ENCODE measurements around the gene YIPF2.
"Not testable (repeated sequence)": the region's sequence is repeated elsewhere in the genome, so short reads cannot be mapped to it uniquely, and the experiment has no call there.

Gene YIPF2

DNA sequence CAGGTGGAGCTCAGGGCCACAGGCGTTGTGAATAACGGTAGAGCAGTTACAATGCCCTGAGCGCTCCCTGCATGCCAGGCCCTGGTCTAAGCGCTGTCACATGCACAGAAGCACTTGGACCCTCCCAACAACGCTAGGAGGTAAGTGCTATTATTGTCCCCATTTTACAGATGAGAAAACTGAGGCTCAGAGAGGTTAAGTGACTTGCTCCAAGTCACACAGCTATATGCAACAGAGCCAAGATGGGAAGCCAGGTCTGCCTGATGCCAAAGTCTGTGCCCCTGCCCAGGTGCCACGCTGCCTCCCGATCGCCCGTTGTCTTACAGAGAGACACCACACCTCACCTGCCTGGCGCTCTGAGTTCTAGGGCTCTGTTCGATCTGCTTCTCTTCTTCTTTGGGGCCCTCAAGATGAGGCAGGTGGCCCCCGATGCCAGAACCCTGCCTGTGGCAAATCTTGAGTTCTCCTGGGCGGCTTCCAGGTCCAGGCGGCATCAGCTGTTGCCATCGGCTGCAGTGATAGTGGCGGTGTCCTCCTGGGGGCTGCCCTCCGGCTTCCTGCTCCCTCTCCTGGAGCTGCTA is 20.0 kb downstream of the YIPF2 start:
- DNase-seq (ENCODE audit: low spot score) = no peak

DNA sequence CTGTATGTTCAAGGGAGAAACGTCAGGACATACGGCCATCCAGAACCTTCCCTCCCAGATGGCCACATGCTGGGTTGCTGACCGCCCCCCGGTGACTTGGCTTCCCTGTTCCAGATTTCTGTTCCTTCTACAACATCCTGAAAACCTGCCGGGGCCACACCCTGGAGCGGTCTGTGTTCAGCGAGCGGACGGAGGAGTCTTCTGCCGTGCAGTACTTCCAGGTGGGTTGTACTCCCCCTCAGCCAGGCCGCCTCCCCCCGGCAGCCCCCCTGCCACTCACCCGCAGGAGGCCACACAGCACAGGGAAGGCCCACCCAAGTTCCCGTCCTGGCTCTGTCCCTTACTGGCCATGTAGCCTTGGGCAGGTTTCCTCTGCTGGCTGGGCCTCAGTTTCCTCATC is 20.5 kb downstream of the YIPF2 start:
- DNase-seq (ENCODE audit: low spot score) = no peak

DNA sequence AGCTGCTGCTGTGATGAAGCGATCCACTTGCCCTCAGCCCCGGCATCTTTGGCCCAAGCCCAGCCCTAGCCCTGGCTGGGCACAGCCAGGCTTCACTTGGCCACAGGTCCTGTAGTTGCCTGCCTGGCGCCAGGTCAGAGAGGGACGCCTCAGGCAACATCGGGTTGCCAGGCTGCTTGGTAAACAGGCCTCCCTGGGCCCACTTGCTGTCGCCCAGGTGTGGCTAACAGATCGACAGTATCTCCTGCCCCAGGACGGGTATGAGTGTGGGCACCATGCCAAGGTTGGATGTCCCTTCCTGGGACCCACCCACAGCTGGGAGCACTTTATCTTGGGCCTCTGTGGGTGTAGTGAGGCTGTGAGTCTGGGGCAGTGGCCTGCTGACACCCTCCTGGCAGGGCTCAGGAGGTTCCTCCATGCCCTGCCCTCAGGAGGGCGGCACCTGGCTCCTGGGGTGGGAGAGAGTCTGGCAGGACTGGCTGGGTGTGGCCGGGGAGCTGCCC is 29.2 kb downstream of the YIPF2 start:
- DNase-seq (ENCODE audit: low spot score) = no peak

DNA sequence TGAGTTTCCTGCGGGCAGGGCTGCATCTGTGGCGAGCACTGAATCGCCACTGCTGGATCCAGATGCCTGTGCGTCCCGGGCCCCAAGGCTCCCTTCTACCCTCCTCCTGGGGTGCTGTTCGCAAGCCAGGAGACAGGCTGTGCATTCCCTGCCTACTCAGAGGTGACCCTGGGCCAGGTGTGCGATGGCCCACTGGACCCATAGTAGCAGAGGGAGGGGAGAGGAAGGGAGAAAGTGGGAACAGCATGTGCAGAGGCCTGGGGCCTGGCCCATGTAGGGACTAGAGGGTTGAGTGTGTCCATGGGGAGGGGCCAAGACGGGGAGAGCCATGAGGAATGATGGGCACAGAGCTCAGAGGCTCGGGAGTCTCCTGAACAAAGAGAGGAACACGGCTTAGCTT is 29.8 kb downstream of the YIPF2 start:
- DNase-seq (ENCODE audit: low spot score) = no peak

DNA sequence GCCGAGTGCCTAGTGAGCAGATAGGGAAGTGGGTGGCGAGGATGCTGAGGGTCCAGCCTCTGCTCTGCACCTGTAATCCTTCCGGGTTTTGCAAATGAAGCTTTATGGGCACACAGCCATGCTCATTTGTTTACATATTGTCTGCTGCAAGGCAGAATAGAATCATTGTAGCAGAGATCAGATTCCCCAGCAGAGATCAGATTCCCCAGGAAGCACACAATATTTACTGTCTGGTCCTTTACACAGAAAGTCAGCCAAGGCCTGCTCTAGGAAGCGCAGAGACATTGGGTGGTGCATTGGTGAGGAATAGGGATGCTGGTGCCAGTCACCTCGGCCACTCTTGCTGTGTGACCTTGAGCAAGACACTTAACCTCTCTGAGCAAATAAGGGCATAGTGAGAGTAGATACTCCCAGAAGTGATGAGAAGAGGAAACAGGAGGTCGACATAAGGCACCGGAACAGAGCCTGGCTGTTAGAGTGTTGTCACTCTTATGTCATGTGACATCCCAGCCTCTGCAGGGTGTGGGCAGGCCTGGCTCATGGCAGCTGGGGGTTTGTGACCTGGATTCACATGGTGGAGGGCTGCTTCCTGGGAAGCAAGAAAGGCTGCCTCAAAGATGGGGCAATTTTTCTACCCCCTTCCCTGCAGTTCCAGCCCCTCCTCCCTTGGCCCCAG is 31.4 kb downstream of the YIPF2 start:
- DNase-seq (ENCODE audit: low spot score) = no peak

GRCh38 chr19:10895920-10896319 is 32.5 kb downstream of the YIPF2 start:
- DNase-seq (ENCODE audit: low spot score) = no peak

- no peak for DNase-seq (ENCODE audit: low spot score)
Measured at GRCh38 chr19:10895363-10895762, 33.1 kb downstream of the YIPF2 start.

GRCh38 chr19:10894911-10895213 is 33.6 kb downstream of the YIPF2 start:
- no peak for DNase-seq (ENCODE audit: low spot score)

DNA sequence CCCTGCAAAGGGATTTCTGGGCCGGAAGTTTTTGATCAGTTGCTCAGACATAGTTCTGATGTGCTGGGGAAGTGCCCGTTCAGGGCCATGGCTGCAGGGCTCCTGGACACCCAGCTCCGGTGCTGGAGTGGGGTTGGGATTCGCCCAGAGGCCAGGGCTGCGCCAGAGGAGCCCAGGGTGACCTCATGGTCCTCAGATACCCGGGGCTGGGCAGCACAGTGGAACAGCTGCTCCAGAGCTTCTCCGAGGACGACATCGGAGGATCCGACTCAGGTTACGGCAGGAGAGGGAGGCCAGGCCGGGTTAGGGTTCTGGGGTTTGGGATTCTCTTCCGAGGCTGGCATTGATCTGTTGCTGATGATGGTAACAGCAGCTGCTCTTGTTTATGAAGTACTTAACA is 36.2 kb downstream of the YIPF2 start:
- no peak for DNase-seq (ENCODE audit: low spot score)

- no peak for DNase-seq (ENCODE audit: low spot score)
Measured at GRCh38 chr19:10891405-10892086, 36.9 kb downstream of the YIPF2 start.

GRCh38 chr19:10889880-10890279 is 38.6 kb downstream of the YIPF2 start:
- no peak for DNase-seq (ENCODE audit: low spot score)

DNA sequence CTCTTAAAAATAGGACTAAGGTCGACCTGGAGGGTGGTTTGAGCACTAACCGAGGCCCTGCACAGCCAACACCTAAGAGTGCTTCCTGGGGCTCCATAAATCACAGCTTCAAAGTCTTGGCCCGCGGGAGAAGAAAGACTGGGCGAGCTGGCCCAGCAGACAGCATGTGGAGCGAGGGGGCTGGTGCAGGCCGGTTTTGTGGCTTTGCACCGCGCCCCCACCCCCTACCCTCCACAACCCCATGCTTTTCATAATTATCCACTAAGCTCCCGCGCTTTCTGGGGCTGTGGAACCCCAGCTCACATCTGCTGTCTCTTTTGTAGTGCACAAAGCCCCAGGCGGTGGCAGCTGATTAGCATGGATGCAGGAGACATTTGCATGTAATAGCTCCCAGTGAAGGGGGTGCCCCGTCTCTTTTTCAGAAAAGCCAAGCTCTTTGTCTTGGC is 40.0 kb downstream of the YIPF2 start:
- DNase-seq (ENCODE audit: low spot score) = no peak

DNA sequence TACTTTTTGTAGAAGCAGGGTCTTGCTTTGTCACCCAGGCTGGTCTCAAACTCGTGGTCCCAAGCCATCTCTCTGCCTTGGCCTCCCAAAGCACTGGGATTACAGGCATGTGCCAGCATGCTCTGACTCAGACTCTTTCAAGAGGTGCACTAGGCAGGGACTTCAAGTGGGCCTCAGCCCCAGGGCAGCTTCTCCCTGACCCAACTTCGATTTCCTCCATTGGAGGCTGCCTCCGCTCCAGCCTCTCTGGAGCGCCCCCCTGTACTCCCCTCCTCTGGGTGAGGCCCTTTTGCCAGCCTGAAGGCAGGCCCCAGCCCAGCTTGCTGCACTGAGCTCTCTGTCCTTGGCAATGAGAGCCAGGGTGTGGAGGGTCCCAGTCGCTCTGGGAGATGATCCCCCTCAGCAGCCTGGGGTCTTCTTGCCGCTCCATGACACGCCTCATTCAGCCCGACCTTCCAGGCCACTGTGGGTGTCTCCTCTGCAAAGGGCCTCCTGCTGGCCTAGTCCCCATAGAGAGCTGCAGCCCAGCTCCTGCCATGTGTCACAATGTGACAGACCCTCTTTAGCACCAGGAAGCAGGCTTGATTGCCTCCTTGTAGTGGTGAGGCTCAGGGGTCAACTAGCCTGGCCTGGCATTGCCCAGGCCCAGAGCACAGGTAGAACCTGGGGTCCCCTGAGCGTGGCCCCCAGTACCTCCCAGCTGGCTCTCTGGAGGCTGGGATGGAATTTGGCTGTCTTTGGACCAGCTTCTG is 40.6 kb downstream of the YIPF2 start:
- DNase-seq (ENCODE audit: low spot score) = no peak

DNA sequence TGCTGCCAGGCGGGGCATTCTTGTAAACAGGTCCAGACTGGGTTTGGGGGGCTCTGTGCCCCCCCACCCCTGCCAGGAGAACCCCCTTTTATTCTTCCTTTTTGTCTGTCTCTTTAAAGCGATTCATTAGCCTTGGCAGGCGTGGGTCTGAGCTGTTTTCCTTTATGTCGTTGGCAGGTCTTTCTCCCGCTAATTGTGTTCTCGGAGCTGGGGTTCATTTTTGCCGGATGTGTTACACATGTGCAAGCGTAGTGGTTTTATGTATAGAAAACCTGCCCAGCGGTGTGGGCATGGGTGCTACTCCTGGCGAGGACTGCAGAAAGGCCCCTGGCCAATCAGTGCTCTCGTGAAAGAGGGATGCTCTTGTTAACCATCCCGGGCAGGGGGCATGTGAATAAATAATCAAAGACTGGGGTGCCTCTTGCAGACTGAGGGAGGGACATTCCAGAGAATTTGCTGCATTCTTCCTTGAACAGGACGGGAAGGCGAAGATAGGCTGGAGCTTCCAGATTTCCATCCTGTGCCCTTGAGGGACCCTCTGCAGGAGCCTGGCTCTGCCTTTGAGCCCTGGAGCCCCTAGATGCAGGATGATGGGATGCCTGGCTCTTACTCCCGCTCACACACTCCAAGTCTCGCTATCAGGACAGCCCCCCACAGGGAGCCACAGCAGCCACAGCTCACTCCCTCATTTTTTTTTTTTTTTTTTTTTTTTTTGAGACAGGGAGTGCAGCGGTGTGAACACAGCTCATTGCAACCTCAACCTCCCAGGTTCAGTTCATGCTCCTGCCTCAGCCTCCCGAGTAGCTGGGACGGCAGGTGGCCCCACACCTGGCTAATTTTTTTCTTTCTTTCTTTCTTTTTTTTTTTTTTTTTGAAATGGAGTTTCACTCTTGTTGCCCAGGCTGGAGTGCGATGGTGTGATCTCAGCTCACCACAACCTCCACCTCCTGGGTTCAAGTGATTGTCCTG is 43.0 kb downstream of the YIPF2 start:
- no peak for DNase-seq (ENCODE audit: low spot score)

GRCh38 chr19:10884274-10884673 is 44.2 kb downstream of the YIPF2 start:
- no peak for DNase-seq (ENCODE audit: low spot score)

GRCh38 chr19:10882108-10882457 is 46.4 kb downstream of the YIPF2 start:
- DNase-seq (ENCODE audit: low spot score) = no peak

DNA sequence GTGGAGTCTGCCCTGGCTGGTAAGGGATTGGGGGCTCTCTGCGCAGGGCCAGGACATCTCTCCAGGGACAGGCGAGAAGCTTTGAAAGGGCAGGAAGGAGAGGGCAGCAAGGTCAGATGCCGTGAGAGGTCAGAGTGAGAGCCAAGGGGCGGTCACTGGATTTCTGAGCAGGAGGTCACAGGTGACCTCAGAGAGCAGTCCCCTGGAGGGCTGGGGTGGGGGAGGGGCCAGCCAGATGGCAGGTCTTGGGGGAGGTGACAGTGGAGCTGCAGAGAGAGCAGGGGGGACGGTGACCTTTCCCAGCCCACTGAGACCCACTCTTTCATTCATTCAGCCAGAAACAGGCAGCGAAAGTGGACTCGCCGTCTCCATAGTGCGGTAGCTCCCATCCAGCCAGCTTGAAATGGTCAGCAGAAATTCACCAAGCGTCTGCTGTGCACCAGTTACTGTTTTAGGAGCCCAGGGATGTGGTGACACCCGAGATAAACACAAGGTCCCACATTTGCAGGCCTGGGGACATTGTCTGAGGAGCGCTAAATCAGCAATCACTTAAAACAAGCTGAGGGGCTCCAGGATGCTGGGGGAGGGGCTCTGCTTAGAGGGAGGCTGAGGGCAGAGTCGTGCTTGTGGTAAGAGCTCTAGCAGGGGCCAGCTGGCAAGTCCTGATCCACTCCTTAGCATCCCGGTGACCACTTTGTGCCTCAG is 46.9 kb downstream of the YIPF2 start:
- no peak for DNase-seq (ENCODE audit: low spot score)

DNA sequence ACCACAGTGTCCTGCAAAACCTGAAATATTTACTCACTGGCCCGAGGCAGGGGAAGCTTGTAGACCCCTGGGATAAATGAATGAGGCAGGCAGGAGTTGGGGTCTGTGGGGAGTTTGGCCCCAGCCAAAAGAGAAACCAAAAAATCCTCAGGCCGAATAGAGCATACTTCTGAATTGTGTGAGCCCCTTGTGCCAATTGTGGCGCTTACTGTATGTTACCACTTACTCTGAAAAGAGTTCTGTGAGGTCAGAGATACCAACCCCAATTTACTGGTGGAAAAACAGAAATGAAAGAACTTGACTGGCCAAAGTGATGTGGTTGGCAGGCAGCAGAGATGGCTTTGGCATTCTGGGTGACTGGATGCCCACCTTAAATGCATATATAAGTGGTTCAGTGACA is 50.2 kb downstream of the YIPF2 start:
- no peak for DNase-seq (ENCODE audit: low spot score)

DNA sequence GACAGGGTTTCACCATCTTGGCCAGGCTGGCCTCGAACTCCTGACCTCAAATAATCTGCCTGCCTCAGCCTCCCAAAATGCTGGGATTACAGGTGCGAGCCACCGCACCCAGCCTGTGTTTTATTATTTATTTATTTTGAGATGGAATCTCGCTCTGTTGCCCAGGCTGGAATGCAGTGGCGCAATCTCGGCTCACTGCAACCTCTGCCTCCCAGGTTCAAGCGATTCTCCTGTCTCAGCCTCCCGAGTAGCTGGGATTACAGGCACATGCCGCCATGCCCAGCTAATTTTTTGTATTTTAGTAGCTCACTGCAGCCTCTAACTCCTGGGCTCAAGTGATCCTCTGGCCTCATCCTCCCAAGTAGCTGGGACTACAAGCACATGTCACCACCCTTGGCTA is 50.8 kb downstream of the YIPF2 start:
- DNase-seq (ENCODE audit: low spot score) = not testable (repeated sequence)

GRCh38 chr19:10876459-10877240 is 51.8 kb downstream of the YIPF2 start:
- no peak for DNase-seq (ENCODE audit: low spot score)
